ENCODE measurements around the gene ABCC9.

GRCh38 chr12:21938879-21939278 lies 2.3 kb downstream of the ABCC9 start:
- TF ChIP-seq EZH2 (IDR thresholded peaks at IDR 0.05) (no peak), POLR2AphosphoS5 (IDR thresholded peaks at IDR 0.05; ENCODE audit: borderline replicate concordance, low read depth, low read length) (no peak), FOXP2 (optimal IDR thresholded peaks at IDR 0.05; ENCODE audit: control extremely low read depth, extremely low read length, insufficient read depth) (no peak)
